Cardiac muscle cell (in vitro differentiated cells and primary cell): ENCODE results near the gene SAMD8. TPM values are rescaled to one million over a fixed set of nuclear protein-coding genes. Genes with fewer than 3 reads are reported as not detected.

ENCODE experiments used
- DNase-seq, 2 donors: peaks; one replicate each; pipeline versions ENCODE4 v3.0.0 to v3.0.0-alpha.2; 2010 to 2017; ENCODE audit warnings: low read depth in 1 of 2, low spot score in 1 of 2
- H3K27ac ChIP-seq: fragments of 200-600 bp; sonication (generic); 2 replicates; pipeline ENCODE4 v1.5.1; 2016
- H3K27me3 ChIP-seq: fragments of 200-600 bp; sonication (generic); 2 replicates; pipeline ENCODE4 v1.6.0; 2016; ENCODE audit warnings: control low read depth
- H3K36me3 ChIP-seq: fragments of 200-600 bp; sonication (generic); 2 replicates; pipeline ENCODE4 v1.5.1; 2016; ENCODE audit warnings: control low read depth
- H3K4me1 ChIP-seq: fragments of 200-600 bp; sonication (generic); 2 replicates; pipeline ENCODE4 v1.8.1; 2017; ENCODE audit warnings: low read depth, mild to moderate bottlenecking, mixed run types
- H3K4me3 ChIP-seq: fragments of 200-600 bp; sonication (generic); 2 replicates; pipeline ENCODE4 v1.5.1; 2016; ENCODE audit warnings: mild to moderate bottlenecking
- H3K9me3 ChIP-seq: fragments of 200-600 bp; sonication (generic); 2 replicates; pipeline ENCODE4 v1.5.1; 2017; ENCODE audit warnings: low read depth, mild to moderate bottlenecking, control low read depth
- polyA plus RNA-seq: library from polyadenylated mRNA; unstranded; fragments of >200 nt; fragmentation: Nextera tagmentation; extraction: Ambion mirVana; gene quantifications from 2 replicates; pipeline ENCODE4 v1.2.1, GENCODE V29; 2016
- total RNA-seq: library from RNA; depleted of rRNA; stranded (reverse); fragments of >200 nt; gene quantifications from 2 replicates; pipeline ENCODE4 v1.2.3, GENCODE V29; 2016
- TF ChIP-seq, protein P1 (sequence below): IDR thresholded peaks from 2 replicates; pipeline ENCODE4 v1.5.1; 2012; ENCODE audit warnings: low read depth, mild to moderate bottlenecking, low read length

Gene SAMD8
- total and polyA plus RNA-seq, 2 experiments from 2014 or later, result 9.4 to 15.8 TPM

DNA sequence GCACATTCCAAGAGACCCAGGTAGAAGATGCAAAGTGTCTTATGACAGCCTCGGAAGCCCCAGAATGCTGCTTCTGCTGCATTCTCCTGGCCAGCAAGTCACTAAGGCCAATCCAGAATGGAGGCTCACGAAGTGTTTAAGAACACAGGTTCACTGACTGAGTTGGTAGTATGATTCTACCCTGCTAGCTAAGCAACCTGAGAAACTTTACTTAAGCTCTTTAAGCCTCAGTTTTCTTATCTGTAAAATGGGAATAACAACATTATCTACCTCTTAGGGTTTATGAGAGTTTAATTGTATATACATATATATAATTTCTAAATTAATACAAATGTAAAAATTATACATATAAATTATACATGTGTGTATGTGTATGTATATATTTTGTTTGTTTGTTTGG is 22.8 kb upstream of the SAMD8 start:
- DNase-seq, result no peak
- TF ChIP-seq, protein P1, sequence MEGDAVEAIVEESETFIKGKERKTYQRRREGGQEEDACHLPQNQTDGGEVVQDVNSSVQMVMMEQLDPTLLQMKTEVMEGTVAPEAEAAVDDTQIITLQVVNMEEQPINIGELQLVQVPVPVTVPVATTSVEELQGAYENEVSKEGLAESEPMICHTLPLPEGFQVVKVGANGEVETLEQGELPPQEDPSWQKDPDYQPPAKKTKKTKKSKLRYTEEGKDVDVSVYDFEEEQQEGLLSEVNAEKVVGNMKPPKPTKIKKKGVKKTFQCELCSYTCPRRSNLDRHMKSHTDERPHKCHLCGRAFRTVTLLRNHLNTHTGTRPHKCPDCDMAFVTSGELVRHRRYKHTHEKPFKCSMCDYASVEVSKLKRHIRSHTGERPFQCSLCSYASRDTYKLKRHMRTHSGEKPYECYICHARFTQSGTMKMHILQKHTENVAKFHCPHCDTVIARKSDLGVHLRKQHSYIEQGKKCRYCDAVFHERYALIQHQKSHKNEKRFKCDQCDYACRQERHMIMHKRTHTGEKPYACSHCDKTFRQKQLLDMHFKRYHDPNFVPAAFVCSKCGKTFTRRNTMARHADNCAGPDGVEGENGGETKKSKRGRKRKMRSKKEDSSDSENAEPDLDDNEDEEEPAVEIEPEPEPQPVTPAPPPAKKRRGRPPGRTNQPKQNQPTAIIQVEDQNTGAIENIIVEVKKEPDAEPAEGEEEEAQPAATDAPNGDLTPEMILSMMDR, result no peak
- H3K27ac ChIP-seq, result no peak overlapping the region

DNA sequence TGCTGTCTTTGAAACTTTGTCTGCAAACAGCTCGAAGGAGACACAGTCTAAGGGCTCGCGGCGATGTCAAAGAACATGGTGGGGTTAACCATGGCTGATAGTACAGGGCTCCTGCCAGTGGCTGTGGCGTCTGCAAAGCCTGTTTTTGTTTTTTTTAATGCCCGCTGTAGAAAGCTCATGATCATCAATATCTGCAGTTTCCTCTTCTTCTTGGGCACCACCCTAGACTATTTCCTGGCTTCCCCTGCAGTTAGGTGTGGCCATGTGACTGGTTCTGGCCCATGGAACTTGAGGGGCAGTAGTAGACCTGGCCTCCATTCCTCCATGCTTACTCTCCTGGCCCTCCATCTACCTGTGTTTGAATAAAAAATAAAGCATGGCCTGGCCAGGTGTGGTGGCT is 21.8 kb upstream of the SAMD8 start:
- Histone ChIP-seq H3K4me3 (no peak overlapping the region), H3K4me1 (no peaks in the 10 kb centered on the region), H3K27ac (no peak overlapping the region), H3K27me3 (peaks cover 51% of the 10 kb centered on the region), H3K36me3 (no peaks in the 10 kb centered on the region), H3K9me3 (no peaks in the 10 kb centered on the region)
- no peak for DNase-seq
- TF ChIP-seq, protein P1, result no peak

More for the DNA sequence above, 22.8 kb upstream of the SAMD8 start:
- Histone ChIP-seq H3K4me1 (no peaks in the 10 kb centered on the region), H3K4me3 (no peak overlapping the region), H3K27me3 (peaks cover 54% of the 10 kb centered on the region), H3K9me3 (no peaks in the 10 kb centered on the region), H3K36me3 (no peaks in the 10 kb centered on the region)

DNA sequence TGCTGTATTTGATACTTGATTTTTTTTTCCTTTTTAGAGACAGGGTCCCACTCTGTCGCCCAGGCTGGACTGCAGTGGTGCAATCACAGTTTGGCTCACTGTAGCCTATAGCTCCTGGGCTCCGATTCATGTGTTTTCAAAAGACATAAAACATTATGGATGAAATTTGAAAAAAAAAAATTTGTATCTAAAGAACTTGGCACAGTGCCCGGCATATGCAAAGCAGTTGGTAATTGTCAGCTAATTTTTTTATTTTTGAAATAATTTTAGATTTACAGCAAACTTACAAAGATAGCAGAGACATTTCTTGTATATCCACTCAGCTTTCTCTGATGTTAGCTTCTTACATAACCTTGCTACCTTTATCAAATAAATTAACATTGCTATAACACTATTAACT is 20.3 kb upstream of the SAMD8 start:
- H3K36me3 ChIP-seq, result no peaks in the 10 kb centered on the region
- H3K27ac ChIP-seq, result no peak overlapping the region
- H3K27me3 ChIP-seq, result peaks cover 44% of the 10 kb centered on the region
- H3K4me3 ChIP-seq, result no peak overlapping the region
- no peaks in the 10 kb centered on the region for H3K4me1 ChIP-seq
- DNase-seq, result no peak
- TF ChIP-seq, protein P1, result no peak
- no peaks in the 10 kb centered on the region for H3K9me3 ChIP-seq

DNA sequence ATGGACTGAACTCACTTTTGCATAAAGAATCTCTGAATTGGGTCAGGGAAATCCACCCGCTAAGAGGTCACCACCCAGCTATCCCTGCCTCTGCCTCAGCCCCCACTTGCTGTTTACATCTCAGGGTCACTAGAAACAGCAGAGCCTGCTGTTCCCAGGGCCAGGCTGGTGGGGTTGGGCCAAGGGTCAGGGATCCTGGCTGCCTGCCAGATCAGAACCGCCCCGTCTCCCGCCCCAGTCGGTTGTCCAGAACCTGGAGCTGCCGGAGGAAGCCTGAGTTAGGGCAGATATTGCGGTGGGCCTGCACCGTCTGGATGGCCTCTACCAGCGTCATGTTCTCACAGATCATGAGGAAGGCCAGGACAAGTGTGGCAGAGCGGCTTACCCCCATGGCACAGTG is 17.0 kb upstream of the SAMD8 start:
- TF ChIP-seq, protein P1, result no peak
- H3K36me3 ChIP-seq, result no peaks in the 10 kb centered on the region
- no peak overlapping the region for H3K27ac ChIP-seq
- H3K27me3 ChIP-seq, result peaks cover 27% of the 10 kb centered on the region
- H3K9me3 ChIP-seq, result no peaks in the 10 kb centered on the region
- no peak for DNase-seq
- H3K4me3 ChIP-seq, result no peak overlapping the region
- no peaks in the 10 kb centered on the region for H3K4me1 ChIP-seq

DNA sequence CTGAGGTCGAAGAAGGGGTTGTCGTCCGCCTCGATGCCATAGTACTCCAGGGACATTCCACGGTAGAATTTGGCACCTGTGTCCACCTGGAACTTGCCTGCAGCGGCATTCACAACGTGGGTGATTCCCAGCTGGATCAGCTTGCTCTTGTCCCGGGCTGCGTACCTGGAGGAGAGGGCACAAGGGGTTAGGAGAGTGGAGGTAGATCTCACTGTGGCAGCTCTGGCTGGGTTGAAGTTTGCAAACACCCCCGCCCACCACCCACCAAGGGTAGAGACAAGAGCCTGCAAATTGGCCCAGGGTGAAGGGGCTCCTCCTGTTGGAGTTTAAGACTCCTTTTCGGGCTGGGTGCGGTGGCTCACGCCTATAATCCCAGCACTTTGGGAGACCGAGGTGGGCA is 15.8 kb upstream of the SAMD8 start:
- Histone ChIP-seq H3K9me3 (no peaks in the 10 kb centered on the region), H3K27ac (no peak overlapping the region), H3K27me3 (peaks cover 27% of the 10 kb centered on the region), H3K4me1 (peaks cover 5% of the 10 kb centered on the region), H3K36me3 (no peaks in the 10 kb centered on the region), H3K4me3 (no peak overlapping the region)
- TF ChIP-seq, protein P1, result no peak
- no peak for DNase-seq

DNA sequence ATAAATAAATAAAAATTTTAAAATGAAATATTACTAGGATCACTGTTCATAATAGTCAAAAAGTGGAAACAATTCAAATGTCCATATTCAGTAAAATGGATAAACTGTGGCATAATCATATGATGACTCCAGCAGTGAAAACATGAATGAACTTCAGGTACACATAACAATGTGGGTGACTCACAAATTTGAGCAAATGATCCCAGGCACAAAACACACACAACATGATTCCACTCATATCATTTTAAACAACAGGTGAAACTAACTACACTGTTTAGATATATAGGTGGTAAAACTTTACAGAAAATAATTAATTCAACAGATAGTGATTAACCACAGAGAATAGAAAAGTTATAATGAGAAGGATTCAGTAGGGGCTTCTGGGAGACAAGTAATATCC is 14.7 kb upstream of the SAMD8 start:
- Histone ChIP-seq H3K4me3 (no peak overlapping the region), H3K27me3 (peaks cover 27% of the 10 kb centered on the region), H3K36me3 (no peaks in the 10 kb centered on the region), H3K27ac (no peak overlapping the region), H3K9me3 (no peaks in the 10 kb centered on the region), H3K4me1 (peaks cover 5% of the 10 kb centered on the region)
- TF ChIP-seq, protein P1, result no peak
- no peak for DNase-seq
